Measurements from ENCODE around the gene SYT12. TPM values are rescaled to one million over a fixed set of nuclear protein-coding genes. Genes with fewer than 3 reads are reported as not detected.
A peak's percentile ranks its signal among the peaks of the same experiment; 100 is the strongest.

The SYT12 gene
- total RNA-seq, 1 donor from 2014 or later = 0.67 TPM

DNA sequence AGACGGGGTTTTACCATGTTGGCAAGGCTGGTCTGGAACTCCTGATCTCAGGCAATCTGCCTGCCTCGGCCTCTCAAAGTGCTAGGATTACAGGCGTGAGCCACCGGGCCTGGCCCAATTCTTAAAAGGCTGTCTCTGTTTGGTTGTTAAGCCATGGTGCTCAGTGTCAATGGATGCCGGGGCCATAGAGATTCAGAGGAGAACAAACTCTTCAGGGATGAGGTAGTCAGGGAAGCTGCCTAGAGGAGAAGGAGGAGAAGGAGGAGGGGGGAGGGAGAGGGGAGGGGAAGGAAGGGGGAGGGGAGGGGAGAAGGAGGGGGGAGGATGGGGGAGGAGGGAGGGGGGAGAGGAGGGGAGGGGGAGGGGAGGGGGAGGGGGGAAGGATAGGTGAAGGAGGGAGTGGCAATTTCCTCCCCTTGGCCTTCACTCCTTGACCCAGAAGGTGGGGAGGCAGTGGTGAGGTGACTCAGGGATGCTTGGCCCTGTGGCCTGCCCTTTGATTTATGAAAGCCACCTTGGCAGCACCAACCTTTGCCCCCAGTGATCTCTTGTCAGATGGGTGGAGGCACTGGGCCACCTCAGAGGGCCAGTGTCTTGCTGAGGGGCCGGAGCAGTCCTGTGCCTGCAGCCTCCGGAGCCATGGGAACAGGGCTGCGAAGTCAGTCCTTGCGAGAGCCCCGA is 48.1 kb upstream of the SYT12 start, which contains the start of gene C11orf86:
Gene C11orf86, plus strand, starts transcription at position 581 of the 681 bp plus-strand sequence. Its CDS starts 59 bp downstream, at position 640.
- no peak within 1 kb of the TSS for H3K9ac ChIP-seq
- peak within 1 kb of the TSS; percentile 76 for H3K27ac Mint-ChIP-seq
- no peak for DNase-seq (ENCODE audit: low spot score)

DNA sequence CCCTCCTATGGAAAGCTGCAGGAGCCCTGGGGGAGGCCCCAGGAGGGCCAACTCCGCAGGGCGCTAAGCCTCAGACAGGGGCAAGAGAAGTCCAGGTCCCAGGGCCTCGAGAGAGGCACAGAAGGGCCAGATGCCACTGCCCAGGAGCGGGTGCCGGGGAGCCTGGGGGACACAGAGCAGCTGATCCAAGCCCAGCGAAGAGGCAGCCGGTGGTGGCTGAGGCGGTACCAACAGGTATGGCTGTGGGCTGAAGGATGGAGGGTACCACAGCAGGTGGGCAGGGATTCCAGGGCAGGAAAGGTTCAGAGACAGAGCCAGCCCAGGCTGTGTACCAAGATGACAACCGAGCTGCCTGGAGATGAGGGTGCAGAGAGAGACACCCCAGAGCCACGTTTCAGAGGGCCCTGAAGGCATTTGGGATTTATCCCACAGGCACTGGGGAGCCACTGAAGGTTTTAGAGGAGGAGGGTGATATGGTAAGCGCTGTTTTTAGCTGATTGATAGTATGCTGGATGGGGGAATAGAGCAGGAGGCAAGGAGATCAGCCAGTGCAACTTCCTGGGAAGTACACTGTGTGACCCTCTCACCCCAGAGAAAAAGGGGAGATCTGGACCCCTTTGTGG is 47.4 kb upstream of the SYT12 start:
- Histone ChIP-seq H3K79me2 (ENCODE audit: low read depth) (no peaks in the 10 kb centered on the region), H3K36me3 (no peaks in the 10 kb centered on the region), H3K9ac (no peak overlapping the region), H3F3A (ENCODE audit: low read depth) (no peaks in the 10 kb centered on the region), H4K20me1 (ENCODE audit: low read depth) (no peaks in the 10 kb centered on the region), H3K4me3 (no peak overlapping the region), H2AFZ (replicated peaks) (no peak overlapping the region), H3K4me1 (no peaks in the 10 kb centered on the region), H3K9me3 (ENCODE audit: low read depth) (no peaks in the 10 kb centered on the region), H3K27ac (no peak overlapping the region), H3K4me2 (no peak overlapping the region), H3K27me3 (no peaks in the 10 kb centered on the region)
- Mint-ChIP-seq H3K4me1 (peaks cover 17% of the 10 kb centered on the region), H3K4me3 (peak overlapping the region; percentile 4), H3K27ac (peak overlapping the region; percentile 76), H3K36me3 (no peaks in the 10 kb centered on the region), H3K27me3 (ENCODE audit: insufficient read depth, low read depth) (peaks cover 4% of the 10 kb centered on the region), H3K9me3 (peaks cover 2% of the 10 kb centered on the region)
- DNase-seq (ENCODE audit: low spot score) = no peak
- TF ChIP-seq EZH2 (IDR thresholded peaks at IDR 0.05) (no peak), EZH2phosphoT487 (IDR thresholded peaks at IDR 0.05) (no peak)
- TF ChIP-seq, protein P1, sequence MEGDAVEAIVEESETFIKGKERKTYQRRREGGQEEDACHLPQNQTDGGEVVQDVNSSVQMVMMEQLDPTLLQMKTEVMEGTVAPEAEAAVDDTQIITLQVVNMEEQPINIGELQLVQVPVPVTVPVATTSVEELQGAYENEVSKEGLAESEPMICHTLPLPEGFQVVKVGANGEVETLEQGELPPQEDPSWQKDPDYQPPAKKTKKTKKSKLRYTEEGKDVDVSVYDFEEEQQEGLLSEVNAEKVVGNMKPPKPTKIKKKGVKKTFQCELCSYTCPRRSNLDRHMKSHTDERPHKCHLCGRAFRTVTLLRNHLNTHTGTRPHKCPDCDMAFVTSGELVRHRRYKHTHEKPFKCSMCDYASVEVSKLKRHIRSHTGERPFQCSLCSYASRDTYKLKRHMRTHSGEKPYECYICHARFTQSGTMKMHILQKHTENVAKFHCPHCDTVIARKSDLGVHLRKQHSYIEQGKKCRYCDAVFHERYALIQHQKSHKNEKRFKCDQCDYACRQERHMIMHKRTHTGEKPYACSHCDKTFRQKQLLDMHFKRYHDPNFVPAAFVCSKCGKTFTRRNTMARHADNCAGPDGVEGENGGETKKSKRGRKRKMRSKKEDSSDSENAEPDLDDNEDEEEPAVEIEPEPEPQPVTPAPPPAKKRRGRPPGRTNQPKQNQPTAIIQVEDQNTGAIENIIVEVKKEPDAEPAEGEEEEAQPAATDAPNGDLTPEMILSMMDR (IDR thresholded peaks at IDR 0.05) = no peak

More for the DNA sequence above, 48.1 kb upstream of the SYT12 start, which contains the start of gene C11orf86:
- Histone ChIP-seq H3K27me3 (no peaks in the 10 kb centered on the region), H3F3A (ENCODE audit: low read depth) (no peaks in the 10 kb centered on the region), H3K36me3 (no peaks in the 10 kb centered on the region), H3K4me1 (no peaks in the 10 kb centered on the region), H3K4me2 (no peak within 1 kb of the TSS), H4K20me1 (ENCODE audit: low read depth) (no peaks in the 10 kb centered on the region), H3K9me3 (ENCODE audit: low read depth) (no peaks in the 10 kb centered on the region), H3K79me2 (ENCODE audit: low read depth) (no peaks in the 10 kb centered on the region), H3K4me3 (no peak within 1 kb of the TSS), H2AFZ (replicated peaks) (peak within 1 kb of the TSS; percentile 63), H3K27ac (no peak within 1 kb of the TSS)
- H3K36me3 Mint-ChIP-seq = no peaks in the 10 kb centered on the region
- TF ChIP-seq EZH2 (IDR thresholded peaks at IDR 0.05) = no peak
- TF ChIP-seq EZH2phosphoT487 (IDR thresholded peaks at IDR 0.05) = no peak
- TF ChIP-seq, protein P1 (IDR thresholded peaks at IDR 0.05) = no peak
- H3K27me3 Mint-ChIP-seq (ENCODE audit: insufficient read depth, low read depth) = peaks cover 8% of the 10 kb centered on the region
- peak within 1 kb of the TSS; percentile 15 for H3K4me3 Mint-ChIP-seq
- H3K9me3 Mint-ChIP-seq = peaks cover 5% of the 10 kb centered on the region
- peaks cover 17% of the 10 kb centered on the region for H3K4me1 Mint-ChIP-seq

DNA sequence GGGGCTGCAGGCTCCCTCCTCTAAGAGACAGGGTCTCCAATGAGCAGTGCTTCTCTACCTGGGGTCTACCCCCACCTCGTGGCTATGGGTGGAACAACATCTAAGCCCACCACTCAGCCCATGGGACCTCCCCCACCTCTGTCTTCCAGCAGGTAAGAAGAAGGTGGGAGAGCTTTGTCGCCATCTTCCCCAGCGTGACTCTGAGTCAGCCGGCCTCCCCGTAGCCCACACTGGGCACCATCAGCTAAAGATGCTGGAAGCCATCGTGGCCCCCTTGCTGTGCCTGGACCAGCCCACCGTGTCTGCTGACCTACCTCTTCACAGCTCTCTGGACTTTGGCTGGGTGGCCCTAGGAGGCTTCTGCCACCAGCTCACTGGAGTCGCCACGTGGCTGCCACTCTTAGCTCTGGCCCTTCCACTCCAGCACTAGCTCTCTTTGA is 46.9 kb upstream of the SYT12 start:
- H3K4me3 Mint-ChIP-seq = peak overlapping the region; percentile 15
- TF ChIP-seq EZH2 (IDR thresholded peaks at IDR 0.05) = no peak
- TF ChIP-seq, protein P1 (IDR thresholded peaks at IDR 0.05) = peak; percentile 82
- TF ChIP-seq EZH2phosphoT487 (IDR thresholded peaks at IDR 0.05) = no peak
- no peaks in the 10 kb centered on the region for H3K36me3 ChIP-seq

More for the DNA sequence above, 46.9 kb upstream of the SYT12 start:
- H3K79me2 ChIP-seq (ENCODE audit: low read depth) = no peaks in the 10 kb centered on the region
- H3K4me3 ChIP-seq = no peak overlapping the region
- no peaks in the 10 kb centered on the region for H3K4me1 ChIP-seq
- H2AFZ ChIP-seq (replicated peaks) = peak overlapping the region; percentile 63
- Mint-ChIP-seq H3K9me3 (peaks cover 2% of the 10 kb centered on the region), H3K27me3 (ENCODE audit: insufficient read depth, low read depth) (peaks cover 4% of the 10 kb centered on the region), H3K36me3 (no peaks in the 10 kb centered on the region), H3K4me1 (peaks cover 13% of the 10 kb centered on the region), H3K27ac (peak overlapping the region; percentile 76)
- DNase-seq (ENCODE audit: low spot score) = peak; percentile 76
- H3K9me3 ChIP-seq (ENCODE audit: low read depth) = no peaks in the 10 kb centered on the region
- no peak overlapping the region for H3K4me2 ChIP-seq
- no peaks in the 10 kb centered on the region for H3K27me3 ChIP-seq
- H3F3A ChIP-seq (ENCODE audit: low read depth) = no peaks in the 10 kb centered on the region
- no peaks in the 10 kb centered on the region for H4K20me1 ChIP-seq (ENCODE audit: low read depth)
- no peak overlapping the region for H3K9ac ChIP-seq
- no peak overlapping the region for H3K27ac ChIP-seq

Measured in neural progenitor cell (in vitro differentiated cells).